Inflammatory macrophage treated with lipopolysaccharide for 1 hour (primary cell): ENCODE results near the gene KIAA1671.
"Not testable (repeated sequence)": the region's sequence is repeated elsewhere in the genome, so short reads cannot be mapped to it uniquely, and the experiment has no call there.

Experiments used
- DNase-seq, 2 donors: peaks; one replicate each; pipeline ENCODE4 v3.0.0-alpha.2; 2020 to 2022

KIAA1671 gene

DNA sequence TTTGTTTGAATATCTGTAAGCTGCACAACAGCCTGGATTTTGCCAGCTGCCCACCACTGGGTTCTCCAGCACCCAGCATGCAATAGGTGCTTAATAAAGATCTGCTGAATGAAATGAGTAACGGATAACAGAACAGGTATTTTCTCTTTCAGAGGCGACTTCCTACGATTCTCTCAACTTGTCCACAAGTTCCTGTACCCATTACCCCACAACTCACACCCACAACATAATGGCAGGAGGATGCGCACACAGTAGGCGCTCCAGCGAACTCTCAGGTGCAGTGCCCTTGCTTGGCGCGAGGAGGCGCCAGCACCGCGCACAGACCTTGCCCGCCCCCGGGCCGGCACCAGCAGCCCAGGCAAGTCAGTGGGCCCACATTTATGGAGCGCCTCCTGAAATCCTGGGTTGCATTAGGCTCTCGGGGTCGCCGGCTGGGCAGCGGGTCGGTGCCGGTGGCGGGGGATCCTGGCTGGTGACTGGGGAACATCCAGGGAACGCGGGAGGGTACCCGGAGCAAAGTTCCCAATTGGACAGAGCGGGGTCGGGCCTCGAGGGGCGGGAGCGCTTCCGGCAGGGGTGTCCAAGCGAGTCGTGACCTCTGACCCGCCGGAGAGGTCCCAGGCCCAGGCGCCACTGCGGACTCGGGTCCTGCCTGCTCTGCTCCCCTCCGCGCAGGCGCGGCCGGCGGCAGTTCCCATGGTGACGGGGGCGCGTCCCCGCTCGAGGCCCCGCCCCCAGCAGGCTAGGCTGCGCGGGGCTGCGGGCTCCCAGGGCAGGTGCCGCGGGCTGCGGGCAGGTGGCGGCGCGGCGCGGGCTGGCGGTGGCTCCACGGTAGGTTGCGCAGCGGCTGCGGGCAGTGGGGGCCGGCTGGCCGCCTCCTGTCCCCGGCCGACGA, at the start of gene KIAA1671:
Gene KIAA1671, plus strand, starts transcription at position 775 of the 895 bp plus-strand sequence. CDS start 75,284 bp downstream, outside the sequence.
- peak; percentile 44 to 75 for DNase-seq

DNA sequence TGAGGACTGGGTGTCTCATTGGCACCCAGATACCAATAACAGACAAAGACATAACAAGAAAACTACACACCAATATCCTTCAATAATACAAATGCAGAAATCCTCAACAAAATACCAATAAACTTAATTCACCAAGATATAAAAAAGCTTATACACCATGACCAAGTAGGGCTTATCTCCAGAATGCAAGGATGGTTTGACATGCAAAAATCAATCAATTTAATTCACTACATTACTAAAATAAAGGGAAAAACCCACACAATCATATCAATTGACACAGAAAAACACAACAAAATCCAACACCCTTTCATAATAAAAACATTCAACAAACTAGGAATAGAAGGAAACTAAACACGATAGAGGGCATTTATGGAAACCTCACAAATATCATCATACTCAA, 46.6 kb upstream of the KIAA1671 start:
- no peak for DNase-seq

DNA sequence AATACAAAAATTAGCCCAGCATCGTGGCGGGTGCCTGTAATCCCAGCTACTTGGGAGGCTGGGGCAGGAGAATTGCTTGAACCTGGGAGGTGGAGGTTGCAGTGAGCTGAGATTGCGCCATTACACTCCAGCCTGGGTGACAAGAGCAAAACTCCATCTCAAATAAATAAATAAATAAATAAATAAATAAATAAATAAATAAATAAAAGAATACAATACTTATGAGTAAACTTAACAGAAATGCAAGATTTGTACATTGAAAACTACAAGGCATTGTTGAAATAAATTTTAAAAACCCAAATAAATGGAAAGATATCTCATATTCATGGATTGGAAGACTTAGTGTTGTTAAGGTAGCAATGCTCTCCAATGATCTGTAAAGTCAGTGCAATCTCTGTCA, 45.4 kb upstream of the KIAA1671 start:
- not testable (repeated sequence) for DNase-seq

DNA sequence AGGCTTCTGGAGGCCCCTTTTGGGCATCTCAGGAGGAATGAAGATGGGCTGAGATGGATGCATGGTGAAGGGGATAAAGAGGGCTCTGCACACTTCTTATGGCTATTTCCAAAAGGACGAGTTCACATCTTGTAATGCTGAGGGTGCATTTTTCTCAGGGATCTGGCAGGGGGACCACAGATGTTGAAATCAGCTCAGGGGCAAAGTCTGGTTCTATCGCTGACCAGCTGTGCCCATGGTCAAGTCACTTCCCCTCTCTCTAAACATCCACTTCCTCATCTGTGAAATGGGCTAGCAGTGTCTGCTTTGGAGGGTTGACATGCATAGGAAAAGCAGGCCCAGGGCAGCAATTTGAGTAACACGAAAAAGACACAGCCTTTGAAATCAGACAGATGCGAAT, 32.5 kb upstream of the KIAA1671 start:
- DNase-seq: no peak

DNA sequence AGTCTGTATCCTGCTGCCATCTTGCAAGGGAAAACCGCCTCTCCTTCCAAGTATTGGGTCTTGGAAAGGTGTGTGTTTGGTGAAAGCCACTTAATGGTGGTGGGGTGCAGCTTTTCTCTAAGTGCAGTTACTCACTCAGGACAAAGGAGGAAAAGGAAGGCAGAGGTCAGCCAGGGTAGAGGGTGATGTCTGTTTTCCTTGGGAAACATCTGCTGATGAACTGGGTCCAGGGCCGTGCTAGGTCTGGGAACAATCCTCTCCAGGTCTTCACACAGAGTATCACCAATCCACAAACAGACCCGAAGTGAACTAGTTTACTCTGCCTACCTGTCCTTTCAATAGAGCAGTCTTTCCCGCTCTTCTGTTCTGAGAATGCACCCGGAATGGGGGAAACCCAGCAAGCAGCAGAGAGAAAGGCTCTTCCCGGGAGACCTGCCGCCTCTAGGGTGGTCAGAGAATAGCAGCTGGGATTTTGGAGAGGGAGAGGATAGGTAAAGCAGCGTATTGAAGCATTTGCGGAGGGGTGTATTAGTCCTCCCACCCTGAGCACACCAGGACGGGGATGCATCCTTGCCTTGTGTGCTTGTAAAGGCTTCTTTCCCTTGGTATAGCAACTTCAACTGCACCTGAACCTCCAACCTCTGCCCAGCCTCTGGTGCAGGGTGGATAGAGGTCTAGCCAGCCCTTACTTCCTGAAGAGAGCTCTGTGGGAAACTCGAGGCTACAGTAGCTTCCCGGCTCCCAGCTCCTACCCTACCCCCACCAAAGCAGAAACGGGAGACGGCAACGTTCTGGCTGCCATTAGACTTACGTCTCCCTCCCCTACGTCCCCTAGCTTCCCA, 26.7 kb upstream of the KIAA1671 start:
- no peak for DNase-seq

DNA sequence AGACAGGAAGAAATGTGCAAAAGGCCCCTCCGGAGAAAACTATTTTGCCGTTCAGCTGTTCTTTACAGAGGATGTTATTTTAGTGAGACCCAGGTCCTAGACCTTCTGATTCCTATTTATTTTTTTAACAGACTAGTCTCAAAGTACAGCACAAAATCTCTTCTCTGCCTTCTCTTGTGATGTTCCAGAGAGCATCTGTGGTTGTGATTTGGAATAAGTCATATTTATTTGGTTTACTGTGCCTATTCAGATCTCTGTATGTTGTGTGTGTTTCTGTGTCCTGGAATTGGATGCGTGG, 26.1 kb upstream of the KIAA1671 start:
- no peak for DNase-seq

DNA sequence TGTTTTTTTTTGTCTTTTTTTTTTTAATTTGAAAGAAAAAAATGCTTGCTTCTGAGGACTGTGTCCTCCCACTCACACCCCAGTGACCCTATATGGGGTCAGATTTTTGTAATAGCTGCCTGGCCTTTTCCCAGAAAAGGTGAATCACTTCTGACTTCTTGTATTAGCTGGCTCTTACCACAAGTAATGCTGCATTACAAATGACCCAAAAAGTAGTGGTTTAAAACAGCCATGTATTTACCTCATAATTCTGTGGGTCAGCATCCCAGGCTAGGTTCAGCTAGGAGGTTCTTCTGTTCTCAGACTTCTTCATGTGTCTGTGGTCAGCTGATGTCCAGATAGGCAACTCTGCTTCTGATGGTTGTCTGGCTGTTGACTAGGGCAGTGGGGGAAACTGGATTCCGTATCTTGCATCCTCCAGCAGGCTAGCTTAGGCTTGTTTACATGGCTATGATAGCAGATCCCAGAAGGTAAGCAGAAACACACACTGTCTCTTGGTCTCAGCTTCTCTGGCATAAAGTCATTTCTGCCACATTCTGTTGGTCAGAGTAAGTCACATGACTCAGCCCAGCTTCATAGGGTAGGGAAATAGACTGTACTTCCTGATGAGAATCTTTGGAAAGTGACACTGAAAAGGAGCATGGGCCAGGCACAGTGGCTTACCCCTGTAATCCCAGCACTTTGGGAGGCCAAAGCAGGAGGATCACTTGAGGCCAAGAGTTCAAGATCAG, 25.5 kb upstream of the KIAA1671 start:
- DNase-seq: no peak

DNA sequence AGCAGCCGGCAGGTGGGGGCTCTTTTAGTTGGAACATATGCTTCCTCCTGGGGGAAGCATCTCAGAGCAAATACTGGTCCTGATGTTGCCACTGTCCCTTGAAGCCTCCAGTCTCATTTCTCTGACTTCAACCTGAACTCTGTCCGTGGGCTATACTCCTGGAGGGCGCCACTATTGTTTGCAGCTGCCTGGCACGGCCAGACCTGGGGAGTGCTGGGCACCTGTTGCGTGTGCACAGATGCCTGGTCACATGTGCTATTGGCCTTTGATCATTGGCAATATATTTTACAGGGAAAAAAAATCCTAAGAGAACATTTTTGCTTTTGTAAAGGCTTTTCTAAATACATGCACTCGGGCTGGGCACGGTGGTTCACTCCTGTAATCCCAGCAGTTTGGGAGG, 24.2 kb upstream of the KIAA1671 start:
- DNase-seq: no peak

DNA sequence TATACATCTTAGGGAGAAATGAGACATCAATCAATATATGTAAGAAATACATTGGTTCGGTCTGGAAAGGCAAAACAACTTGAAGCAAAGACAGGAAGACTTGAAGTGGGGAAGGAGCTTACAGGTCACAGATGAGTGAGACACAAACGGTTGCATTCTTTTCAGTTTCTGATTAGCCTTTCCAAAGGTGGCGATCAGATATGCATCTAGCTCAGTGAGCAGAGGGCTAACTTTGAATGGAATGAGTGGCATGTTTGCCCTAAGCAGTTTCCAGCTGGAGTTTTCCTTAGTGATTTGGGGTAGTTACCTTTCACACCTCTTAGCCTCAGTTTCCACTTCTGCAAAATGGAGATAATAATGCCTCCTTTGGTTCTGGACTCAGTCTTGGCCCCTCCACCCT, 21.8 kb upstream of the KIAA1671 start:
- no peak for DNase-seq

DNA sequence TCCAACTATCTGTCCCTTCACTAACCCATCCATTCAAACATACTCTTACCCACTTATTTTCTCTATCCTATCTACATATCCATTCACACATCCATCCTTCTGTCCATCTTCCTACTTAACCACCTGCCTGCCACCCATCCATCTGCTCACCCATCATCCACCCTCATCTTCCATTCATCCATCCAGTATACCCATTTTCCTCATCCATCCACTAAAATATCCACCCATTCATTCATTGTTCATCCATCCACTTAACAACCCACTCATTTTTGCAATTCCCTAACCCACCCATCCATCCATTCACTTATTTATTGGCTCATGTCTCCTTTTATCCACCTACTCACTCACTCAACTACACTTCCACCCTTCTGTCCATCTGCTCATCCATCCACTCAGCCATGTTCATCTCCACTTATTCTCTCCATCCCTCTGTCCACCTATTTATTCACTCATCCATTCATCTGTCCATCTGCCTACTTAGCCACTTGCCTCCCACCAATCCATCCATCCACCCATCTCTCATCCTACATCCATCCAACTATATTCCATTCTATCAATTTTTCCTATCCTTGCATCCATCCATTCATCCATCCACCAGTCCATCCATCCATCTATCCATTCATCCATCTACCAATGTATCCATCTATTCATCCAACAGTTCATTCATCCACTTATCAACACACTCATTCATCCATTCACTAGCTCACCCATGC, 16.6 kb upstream of the KIAA1671 start:
- DNase-seq: no peak

DNA sequence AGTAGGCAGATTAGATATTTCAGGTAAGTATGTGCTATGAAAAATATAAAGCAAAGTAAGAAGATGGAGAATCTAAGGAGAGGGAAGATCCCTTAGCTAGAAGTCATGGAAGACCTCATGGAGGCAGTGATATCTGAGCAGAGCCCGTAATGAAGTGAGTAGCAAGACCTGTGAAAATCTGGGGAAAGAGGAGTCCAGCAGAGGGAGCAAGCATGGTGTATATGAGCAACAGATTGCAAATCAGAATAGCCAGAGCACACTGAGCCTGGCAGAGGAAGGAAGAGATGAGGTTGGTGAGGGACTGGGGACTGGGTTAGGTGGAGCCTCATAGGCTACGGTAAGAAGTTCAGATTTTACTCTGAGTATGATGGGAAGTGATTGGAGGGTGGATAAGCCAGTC, 15.4 kb upstream of the KIAA1671 start:
- DNase-seq: no peak

DNA sequence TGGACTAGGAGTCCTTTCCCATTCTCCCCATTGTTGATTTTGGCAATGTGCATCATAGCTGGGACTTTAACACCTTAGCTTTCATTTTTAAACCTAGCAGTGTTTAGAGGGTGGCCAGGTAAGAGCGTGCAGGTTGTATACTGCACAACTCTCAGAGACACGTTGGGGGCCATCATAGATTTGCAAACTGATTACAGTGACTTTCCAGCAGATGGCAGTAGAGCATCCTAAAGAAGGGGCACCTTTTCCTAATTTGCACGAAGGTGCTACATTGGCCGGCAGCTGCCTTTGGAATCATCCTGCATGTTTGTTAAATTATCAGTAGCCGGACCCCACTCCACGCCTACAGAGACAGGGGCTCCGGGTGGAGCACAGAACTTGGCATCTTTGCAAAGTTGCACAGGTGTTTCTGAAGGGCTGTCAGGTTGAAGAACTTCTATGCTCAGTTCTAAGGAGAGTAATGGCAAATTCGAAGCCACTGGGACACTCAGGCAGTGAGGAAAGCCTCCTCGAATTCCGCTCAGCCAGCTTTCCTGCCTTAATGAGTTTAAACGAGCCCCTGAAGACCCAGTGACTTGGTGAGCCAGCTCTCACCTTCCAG, 13.7 kb upstream of the KIAA1671 start:
- DNase-seq: peak in 1 of 2 donors; percentile 38

DNA sequence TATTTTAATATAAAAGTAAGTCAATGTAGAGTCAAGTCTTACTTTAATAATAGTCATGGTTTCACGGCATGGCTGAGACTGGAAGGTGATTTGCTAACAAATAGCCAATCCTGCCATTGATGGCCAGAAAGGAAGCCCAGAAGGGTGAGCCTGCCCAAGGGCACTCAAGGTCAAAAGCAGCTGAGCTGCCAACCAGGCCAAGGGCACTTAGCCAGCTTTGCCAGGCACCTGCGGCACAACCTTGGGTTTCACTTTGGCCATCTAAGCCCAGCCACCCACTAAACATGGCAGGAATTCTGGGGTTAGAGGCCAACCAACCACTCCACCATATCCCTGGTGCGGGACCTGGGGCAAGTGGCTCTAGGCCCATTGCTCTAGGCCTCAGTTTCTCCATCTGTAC, 10.2 kb upstream of the KIAA1671 start:
- DNase-seq: no peak

DNA sequence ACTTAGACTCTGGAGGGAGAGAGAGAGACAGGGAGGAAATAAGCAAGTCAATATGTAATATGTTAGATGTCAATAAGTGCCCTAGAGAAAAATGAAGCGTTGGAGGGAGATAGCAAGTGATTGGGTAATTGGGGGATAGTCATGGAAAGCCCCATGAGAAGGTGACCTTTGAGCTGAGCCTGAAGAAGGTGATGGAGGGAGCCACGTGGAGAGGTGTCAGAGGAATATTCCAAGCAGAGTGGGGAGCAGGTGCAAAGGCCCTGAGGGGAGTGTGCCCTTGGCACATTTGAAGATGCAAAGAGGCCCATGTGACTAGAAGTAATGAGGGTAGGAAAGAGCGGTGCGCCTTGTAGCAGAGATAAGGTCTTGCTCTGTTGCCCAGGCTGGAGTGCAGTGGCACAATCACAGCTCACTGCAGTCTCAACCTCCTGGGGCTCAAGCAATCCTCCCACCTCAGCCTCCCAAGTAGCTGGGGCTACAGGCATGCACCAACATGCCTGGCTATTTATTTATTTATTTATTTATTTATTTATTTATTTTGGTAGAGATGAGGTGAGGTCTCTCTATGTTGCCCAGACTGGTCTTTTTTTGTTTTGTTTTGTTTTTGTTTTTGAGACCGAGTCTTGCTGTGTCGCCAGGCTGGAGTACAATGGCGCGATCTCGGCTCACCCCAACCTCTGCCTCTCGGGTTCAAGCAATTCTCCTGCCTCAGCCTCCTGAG, 8.1 kb upstream of the KIAA1671 start:
- DNase-seq: no peak

DNA sequence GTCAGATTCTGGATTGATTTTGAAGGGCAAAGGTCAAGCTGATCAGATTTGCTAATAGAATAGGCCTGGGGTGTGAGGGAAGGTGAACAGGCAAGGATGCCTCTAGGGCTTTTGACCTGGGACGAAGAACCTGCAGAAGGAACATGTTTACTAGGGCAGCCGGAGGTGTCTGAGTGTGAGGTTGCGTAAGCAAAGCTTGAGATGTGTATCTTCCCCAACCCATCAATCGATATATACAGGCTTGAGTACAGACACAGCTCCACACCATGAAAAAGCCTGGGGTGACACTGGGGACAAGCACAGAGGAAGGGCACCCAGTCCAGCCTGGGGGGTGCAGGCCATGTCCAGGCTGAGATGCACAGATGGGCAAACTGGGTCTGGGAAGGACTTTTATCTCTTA, 7.1 kb upstream of the KIAA1671 start:
- no peak for DNase-seq

DNA sequence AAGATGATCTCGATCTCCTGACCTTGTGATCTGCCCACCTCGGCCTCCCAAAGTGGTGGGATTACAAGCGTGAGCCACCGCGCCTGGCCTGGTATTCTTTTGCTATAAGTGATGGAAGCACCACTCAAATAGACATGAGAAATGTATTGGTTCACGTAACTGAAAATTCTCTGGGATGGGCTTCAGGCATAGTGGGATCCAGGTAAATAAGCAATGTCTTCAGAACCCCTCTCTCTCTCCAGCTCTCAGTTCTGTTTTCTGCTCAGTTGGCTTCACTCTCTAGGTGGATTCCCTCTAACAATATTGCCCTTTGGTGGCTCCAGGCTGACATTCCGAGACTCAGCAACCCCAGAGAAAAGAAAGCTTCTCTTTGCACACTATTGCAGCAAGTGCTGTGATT, 5.1 kb upstream of the KIAA1671 start:
- no peak for DNase-seq

DNA sequence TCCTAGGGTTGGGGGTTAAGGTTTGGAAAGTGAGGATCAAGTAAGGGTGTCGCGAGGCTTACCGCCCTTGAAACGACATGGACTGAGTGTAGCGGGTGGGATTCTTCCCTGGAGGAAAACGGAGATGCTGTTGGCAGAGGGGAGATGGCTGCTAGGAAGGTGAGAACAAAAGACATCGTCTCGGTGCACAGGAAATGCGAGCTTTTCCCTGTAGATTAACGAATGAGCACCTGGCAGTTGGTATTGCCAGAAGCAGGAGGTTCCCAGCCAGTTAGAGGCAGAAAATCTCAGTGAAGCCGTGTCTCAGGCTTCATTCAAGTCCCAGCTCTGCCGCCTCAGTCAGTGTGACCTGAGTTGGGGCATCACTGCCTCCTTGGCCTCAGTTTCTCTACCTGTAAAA, 4.6 kb upstream of the KIAA1671 start:
- no peak for DNase-seq

DNA sequence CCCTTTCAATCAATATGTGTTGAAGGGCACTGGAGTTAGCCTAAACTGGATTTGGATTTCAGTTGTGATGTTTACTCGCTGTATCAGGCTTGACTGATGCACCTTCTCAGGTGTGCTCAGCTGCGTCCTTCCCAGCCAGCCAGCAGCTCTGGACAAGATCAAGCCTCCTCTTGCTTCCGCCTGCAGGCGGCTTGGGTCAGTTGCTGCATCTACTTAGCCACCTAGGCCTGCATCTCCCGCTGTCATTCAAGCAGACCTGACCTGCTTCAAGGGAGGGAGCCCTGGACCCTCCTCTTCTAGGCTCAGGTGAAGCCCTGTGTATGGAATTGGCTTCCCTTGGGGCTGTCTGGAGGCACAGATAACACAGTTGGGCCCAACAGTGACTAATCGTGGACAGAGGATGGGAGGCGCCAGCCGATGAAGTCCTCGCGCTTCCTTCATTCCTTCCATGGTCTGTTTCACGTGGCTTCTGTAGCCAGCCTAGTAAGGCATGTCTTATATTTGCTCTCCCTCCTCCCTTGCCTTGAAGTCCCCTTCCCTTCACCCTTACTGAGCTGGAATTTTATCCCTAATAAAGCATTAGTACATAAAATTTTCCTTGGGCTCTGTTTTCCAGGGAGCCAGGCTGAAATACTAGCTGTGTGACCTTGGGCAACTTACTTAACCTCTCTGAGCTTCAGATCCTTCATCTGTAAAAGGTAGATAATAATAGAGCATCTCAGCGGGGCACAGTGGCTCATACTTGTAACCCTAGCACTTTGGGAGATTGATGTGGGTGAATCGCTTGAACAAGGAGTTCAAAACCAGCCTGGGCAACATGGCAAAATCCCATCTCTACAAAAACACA, 3.9 kb upstream of the KIAA1671 start:
- no peak for DNase-seq

DNA sequence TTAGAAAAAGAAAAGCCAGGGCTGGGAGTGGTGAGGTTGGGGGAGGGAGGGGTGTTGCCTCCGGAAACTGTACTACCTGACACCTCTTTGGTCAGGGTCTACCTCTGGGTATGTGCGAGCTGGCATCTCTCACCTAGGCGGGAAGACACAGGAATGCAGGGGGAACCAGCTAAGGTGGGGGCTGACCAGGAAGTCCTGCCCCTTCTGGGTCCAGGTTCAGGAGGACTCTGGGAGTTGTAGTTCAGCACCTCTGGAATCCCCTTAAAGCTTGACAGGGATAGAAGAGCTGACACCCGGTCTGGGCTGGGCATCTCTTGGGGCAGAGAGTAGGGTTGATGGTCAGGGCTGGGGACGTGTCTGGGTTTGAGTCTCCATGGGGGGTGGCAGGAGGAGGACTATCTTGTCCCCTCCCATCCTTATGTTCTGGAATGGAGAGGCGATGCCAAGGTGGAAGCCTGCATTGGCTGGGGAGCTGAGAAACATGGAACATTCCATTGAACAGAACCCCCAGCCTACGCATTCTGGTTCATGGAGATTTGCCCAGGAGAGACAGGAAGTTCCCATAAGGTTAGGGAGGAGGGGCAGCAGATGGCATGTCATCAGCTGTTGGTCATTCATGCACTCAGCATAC, 2.1 kb upstream of the KIAA1671 start:
- no peak for DNase-seq

DNA sequence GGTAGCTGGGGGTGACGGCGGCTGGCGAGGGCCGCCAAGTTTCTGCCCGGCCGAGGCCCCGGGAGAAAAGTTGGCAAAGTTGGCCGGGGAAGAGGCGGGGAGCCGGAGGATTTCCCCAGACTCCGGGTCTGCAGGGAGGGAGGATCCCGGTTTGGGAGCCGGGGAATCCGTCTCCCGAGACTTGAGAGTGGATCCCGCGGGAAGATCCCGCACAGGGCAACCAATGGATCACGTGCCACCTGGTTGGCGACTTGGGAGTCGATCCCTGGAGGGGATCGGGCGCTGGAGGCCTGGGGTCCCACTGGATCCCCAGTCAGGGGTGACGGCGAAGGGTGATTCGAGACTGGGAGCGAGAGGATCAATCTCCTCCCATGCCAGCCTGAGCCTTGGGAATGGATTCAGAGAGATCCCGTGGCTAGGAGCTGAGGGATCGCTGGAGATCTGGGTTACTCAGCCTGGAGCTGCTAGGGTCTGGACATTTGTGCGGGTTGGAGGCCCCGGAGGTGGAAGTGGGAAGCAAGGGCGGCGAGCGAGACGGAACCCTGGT, 394 bp downstream of the KIAA1671 start:
- no peak for DNase-seq
